Cardiac fibroblast (primary cell): Measurements from ENCODE around the gene CEP350.

ENCODE experiments used
- DNase-seq, 2 donors: peaks; one replicate each; pipeline versions ENCODE4 v3.0.0 to v3.0.0-alpha.2; 2010; ENCODE audit warnings: low read depth in 2 of 2
- H3K4me3 ChIP-seq, 2 donors: replicated peaks in 1 of 2; 1 replicate in 1 of 2; 2 replicates in 1 of 2; pipeline ENCODE4 v1.5.1; 2011; ENCODE audit warnings: low read depth in 2 of 2, low read length in 2 of 2, mild to moderate bottlenecking in 2 of 2, moderate library complexity in 1 of 2
- TF ChIP-seq, protein P1 (sequence below): IDR thresholded peaks from one replicate; pipeline ENCODE4 v1.5.1; 2011; ENCODE audit warnings: low read depth, mild to moderate bottlenecking, low read length, inconsistent platforms

Gene CEP350

DNA sequence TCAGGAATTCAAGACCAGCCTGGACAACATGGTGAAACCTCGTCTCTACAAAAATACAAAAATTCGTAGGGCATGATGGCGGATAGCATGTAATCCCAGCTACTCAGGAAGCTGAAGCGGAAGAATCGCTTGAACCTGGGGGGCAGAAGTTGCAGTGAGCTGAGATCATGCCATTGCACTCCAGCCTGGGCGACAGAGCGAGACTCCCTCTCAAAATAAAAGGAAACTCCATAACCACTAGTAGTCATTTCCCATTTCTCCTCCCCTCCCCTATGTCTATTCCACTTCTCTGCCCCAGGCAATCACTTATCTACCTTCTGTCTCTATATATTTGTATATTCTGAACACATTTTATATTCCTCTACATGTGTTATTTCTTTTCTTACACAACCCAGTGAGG is 4.0 kb upstream of the CEP350 start:
- H3K4me3 ChIP-seq: no peak overlapping the region
- DNase-seq: no peak
- TF ChIP-seq, protein P1, sequence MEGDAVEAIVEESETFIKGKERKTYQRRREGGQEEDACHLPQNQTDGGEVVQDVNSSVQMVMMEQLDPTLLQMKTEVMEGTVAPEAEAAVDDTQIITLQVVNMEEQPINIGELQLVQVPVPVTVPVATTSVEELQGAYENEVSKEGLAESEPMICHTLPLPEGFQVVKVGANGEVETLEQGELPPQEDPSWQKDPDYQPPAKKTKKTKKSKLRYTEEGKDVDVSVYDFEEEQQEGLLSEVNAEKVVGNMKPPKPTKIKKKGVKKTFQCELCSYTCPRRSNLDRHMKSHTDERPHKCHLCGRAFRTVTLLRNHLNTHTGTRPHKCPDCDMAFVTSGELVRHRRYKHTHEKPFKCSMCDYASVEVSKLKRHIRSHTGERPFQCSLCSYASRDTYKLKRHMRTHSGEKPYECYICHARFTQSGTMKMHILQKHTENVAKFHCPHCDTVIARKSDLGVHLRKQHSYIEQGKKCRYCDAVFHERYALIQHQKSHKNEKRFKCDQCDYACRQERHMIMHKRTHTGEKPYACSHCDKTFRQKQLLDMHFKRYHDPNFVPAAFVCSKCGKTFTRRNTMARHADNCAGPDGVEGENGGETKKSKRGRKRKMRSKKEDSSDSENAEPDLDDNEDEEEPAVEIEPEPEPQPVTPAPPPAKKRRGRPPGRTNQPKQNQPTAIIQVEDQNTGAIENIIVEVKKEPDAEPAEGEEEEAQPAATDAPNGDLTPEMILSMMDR: no peak

DNA sequence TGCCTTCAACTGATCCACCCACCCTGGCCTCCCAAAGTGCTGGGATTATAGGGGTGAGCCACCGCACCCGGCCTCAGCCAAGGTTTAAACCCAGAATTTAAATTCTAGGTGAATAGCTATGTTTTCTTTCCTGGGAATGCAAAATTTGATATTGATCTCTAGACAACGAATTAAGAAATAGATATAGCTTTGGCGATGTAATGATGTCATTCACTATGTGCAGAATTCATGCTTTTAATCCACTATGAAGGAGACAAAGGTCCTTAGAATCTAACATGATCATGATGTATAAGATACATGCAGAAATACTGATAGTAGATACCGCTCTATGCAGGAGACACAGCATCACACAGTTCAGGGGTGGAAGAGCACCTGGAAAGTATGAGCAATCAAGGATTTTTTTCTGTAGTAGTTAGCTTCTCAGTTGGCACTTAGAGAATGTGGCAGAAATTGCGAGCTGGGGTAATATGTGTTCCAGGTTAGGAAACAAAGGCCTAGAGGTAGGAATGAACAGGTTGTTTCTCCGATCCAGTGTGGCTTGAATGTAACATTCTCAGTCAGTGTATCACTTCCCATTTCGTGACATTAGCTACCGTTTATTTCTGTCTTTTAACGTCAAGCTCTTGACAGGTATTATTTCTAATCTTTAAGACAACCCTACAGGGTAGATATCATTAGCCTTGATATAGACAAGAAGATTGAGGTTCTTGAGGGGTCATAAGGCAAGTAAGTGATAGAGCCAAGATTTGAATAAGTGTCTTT is 3.0 kb upstream of the CEP350 start:
- H3K4me3 ChIP-seq: no peak overlapping the region
- TF ChIP-seq, protein P1: no peak
- DNase-seq: no peak

DNA sequence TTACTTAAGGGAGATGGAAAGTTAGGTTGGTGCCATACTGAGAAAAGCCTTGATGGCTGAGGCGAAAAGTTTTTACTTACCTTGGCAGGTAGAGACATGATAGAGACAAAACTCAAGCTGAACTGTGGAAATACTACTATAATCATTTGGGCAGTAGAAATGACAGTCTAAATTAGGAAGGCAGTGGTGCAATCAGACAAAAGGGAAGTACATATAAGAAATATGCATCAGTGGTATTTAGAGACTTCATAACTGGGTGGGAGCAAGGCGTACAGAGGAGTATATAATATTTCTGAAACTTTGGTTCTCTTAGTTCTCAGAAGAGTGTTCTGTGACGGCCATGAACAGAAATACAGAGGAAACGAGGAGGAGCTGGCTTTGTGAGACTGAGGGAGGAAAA is 2.4 kb upstream of the CEP350 start:
- no peak overlapping the region for H3K4me3 ChIP-seq
- TF ChIP-seq, protein P1: no peak
- no peak for DNase-seq

GRCh38 chr1:179953974-179954492 is 577 bp upstream of the CEP350 start:
- TF ChIP-seq, protein P1: peak; percentile 28
- H3K4me3 ChIP-seq: peak overlapping the region; percentile 82 to 87
- DNase-seq: no peak

- TF ChIP-seq, protein P1: no peak
- DNase-seq: peak in 1 of 2 donors; percentile 33
- peak overlapping the region; percentile 82 to 87 for H3K4me3 ChIP-seq
Measured at GRCh38 chr1:179955287-179955680, 674 bp downstream of the CEP350 start.

DNA sequence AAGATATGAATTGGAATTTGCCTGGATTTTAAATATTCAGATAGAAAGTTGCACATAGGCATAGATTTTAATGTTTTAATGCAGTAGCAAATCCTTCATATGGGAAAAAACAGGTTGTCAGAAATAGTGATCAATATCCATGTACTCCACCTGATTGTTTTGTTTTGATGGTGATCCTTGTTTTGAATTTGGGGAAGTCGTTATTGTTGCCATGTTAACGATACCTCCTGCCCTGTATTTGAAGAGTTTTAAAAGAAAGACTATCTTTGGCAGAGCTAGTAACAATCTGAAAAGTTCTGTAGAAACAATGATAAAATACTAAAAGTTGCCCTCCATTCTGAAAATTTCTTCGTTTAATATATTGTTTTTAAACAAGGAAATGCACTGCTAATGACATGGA is 1.1 kb downstream of the CEP350 start:
- TF ChIP-seq, protein P1: no peak
- no peak for DNase-seq
- peak overlapping the region; percentile 82 to 87 for H3K4me3 ChIP-seq
